Measurements from ENCODE around the gene EPB41L4A.

- TF ChIP-seq, protein P1, sequence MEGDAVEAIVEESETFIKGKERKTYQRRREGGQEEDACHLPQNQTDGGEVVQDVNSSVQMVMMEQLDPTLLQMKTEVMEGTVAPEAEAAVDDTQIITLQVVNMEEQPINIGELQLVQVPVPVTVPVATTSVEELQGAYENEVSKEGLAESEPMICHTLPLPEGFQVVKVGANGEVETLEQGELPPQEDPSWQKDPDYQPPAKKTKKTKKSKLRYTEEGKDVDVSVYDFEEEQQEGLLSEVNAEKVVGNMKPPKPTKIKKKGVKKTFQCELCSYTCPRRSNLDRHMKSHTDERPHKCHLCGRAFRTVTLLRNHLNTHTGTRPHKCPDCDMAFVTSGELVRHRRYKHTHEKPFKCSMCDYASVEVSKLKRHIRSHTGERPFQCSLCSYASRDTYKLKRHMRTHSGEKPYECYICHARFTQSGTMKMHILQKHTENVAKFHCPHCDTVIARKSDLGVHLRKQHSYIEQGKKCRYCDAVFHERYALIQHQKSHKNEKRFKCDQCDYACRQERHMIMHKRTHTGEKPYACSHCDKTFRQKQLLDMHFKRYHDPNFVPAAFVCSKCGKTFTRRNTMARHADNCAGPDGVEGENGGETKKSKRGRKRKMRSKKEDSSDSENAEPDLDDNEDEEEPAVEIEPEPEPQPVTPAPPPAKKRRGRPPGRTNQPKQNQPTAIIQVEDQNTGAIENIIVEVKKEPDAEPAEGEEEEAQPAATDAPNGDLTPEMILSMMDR (IDR thresholded peaks at IDR 0.05) = no peak
- TF ChIP-seq POLR2AphosphoS5 (IDR thresholded peaks at IDR 0.05; ENCODE audit: insufficient read depth in 1 of 2, low read depth in 1 of 2) (no peak), POLR2A (IDR thresholded peaks at IDR 0.05) (no peak)
Observed at GRCh38 chr5:112179290-112179689, 239.8 kb downstream of the EPB41L4A start.
